ENCODE measurements around the gene PAK4.

Gene PAK4

GRCh38 chr19:39171479-39172465 lies 46.2 kb downstream of the PAK4 start:
- Histone ChIP-seq H3F3A (ENCODE audit: control insufficient read depth, insufficient read depth) (no peaks in the 10 kb centered on the region), H3K79me2 (ENCODE audit: control insufficient read depth, low read length) (no peaks in the 10 kb centered on the region), H3K9me3 (ENCODE audit: control insufficient read depth, insufficient read depth, low read length) (no peaks in the 10 kb centered on the region), H4K20me1 (ENCODE audit: control insufficient read depth, insufficient read depth, low read depth, low read length) (no peaks in the 10 kb centered on the region), H3K4me3 (ENCODE audit: low read length) (no peak overlapping the region), H3K36me3 (ENCODE audit: control insufficient read depth, low read length) (no peaks in the 10 kb centered on the region), H3K9me2 (replicated peaks; ENCODE audit: control insufficient read depth, low read length) (no peaks in the 10 kb centered on the region), H3K4me2 (ENCODE audit: low read length) (no peak overlapping the region), H3K4me1 (ENCODE audit: control insufficient read depth, low read length) (no peaks in the 10 kb centered on the region), H3K27me3 (ENCODE audit: control insufficient read depth, low read length) (no peaks in the 10 kb centered on the region), H3K27ac (ENCODE audit: low read depth, low read length) (no peak overlapping the region)
- TF ChIP-seq EZH2phosphoT487 (IDR thresholded peaks at IDR 0.05; ENCODE audit: borderline replicate concordance, low read length) (no peak), CTCF (IDR thresholded peaks at IDR 0.05; ENCODE audit: low read depth, low read length, poor library complexity, severe bottlenecking) (no peak)

GRCh38 chr19:39172700-39173501 lies 47.3 kb downstream of the PAK4 start:
- H3K9me2 ChIP-seq (replicated peaks; ENCODE audit: control insufficient read depth, low read length), result no peaks in the 10 kb centered on the region
- H3K79me2 ChIP-seq (ENCODE audit: control insufficient read depth, low read length), result no peaks in the 10 kb centered on the region
- H3K4me3 ChIP-seq (ENCODE audit: low read length), result no peak overlapping the region
- H3K27me3 ChIP-seq (ENCODE audit: control insufficient read depth, low read length), result no peaks in the 10 kb centered on the region
- no peaks in the 10 kb centered on the region for H3F3A ChIP-seq (ENCODE audit: control insufficient read depth, insufficient read depth)
- no peak for TF ChIP-seq EZH2phosphoT487 (IDR thresholded peaks at IDR 0.05; ENCODE audit: borderline replicate concordance, low read length)
- TF ChIP-seq CTCF (IDR thresholded peaks at IDR 0.05; ENCODE audit: low read depth, low read length, poor library complexity, severe bottlenecking), result no peak
- H3K27ac ChIP-seq (ENCODE audit: low read depth, low read length), result no peak overlapping the region
- H3K36me3 ChIP-seq (ENCODE audit: control insufficient read depth, low read length), result no peaks in the 10 kb centered on the region
- no peaks in the 10 kb centered on the region for H4K20me1 ChIP-seq (ENCODE audit: control insufficient read depth, insufficient read depth, low read depth, low read length)
- H3K9me3 ChIP-seq (ENCODE audit: control insufficient read depth, insufficient read depth, low read length), result no peaks in the 10 kb centered on the region
- H3K4me1 ChIP-seq (ENCODE audit: control insufficient read depth, low read length), result no peaks in the 10 kb centered on the region
- H3K4me2 ChIP-seq (ENCODE audit: low read length), result no peak overlapping the region

- Histone ChIP-seq H3K36me3 (ENCODE audit: control insufficient read depth, low read length) (no peaks in the 10 kb centered on the region), H3K9me3 (ENCODE audit: control insufficient read depth, insufficient read depth, low read length) (no peaks in the 10 kb centered on the region)
- no peak for TF ChIP-seq EZH2phosphoT487 (IDR thresholded peaks at IDR 0.05; ENCODE audit: borderline replicate concordance, low read length)
Measured at GRCh38 chr19:39173502-39173991, 48.0 kb downstream of the PAK4 start.

More at GRCh38 chr19:39173502-39173991, 48.0 kb downstream of the PAK4 start:
- Histone ChIP-seq H3F3A (ENCODE audit: control insufficient read depth, insufficient read depth) (no peaks in the 10 kb centered on the region), H3K4me2 (ENCODE audit: low read length) (no peak overlapping the region), H3K79me2 (ENCODE audit: control insufficient read depth, low read length) (no peaks in the 10 kb centered on the region), H3K4me1 (ENCODE audit: control insufficient read depth, low read length) (no peaks in the 10 kb centered on the region), H3K27ac (ENCODE audit: low read depth, low read length) (no peak overlapping the region), H3K4me3 (ENCODE audit: low read length) (no peak overlapping the region), H4K20me1 (ENCODE audit: control insufficient read depth, insufficient read depth, low read depth, low read length) (no peaks in the 10 kb centered on the region), H3K9me2 (replicated peaks; ENCODE audit: control insufficient read depth, low read length) (no peaks in the 10 kb centered on the region), H3K27me3 (ENCODE audit: control insufficient read depth, low read length) (no peaks in the 10 kb centered on the region)
